GM23248 (cell line): ENCODE measurements around the gene FEV. TPM values are rescaled to one million over a fixed set of nuclear protein-coding genes. Genes with fewer than 3 reads are reported as not detected.

Experiments used
- DNase-seq: peaks from one replicate; pipeline ENCODE4 v3.0.0-alpha.2; 2015
- H2AFZ ChIP-seq: fragments of 200-600 bp; sonication (generic); 2 replicates; pipeline ENCODE4 v1.6.1; 2016; ENCODE audit warnings: antibody characterized with exemption
- H3F3A ChIP-seq: fragments of 200-600 bp; sonication (generic); 2 replicates; pipeline ENCODE4 v1.6.1; 2016; ENCODE audit warnings: mild to moderate bottlenecking, antibody characterized with exemption, mixed run types; ENCODE audit not compliant: insufficient read depth
- H3K27ac ChIP-seq: fragments of 200-600 bp; sonication (generic); 2 replicates; pipeline ENCODE4 v1.5.1; 2016; ENCODE audit warnings: mild to moderate bottlenecking
- H3K27me3 ChIP-seq: fragments of 200-600 bp; sonication (generic); replicated peaks from 2 replicates; pipeline ENCODE4 v1.6.1; 2016; ENCODE audit warnings: mild to moderate bottlenecking; ENCODE audit not compliant: insufficient read depth
- H3K36me3 ChIP-seq: fragments of 200-600 bp; sonication (generic); 2 replicates; pipeline ENCODE4 v1.6.1; 2016; ENCODE audit warnings: low read depth, mild to moderate bottlenecking
- H3K4me1 ChIP-seq: fragments of 200-600 bp; sonication (generic); 2 replicates; pipeline ENCODE4 v1.6.1; 2016; ENCODE audit warnings: mild to moderate bottlenecking; ENCODE audit not compliant: insufficient read depth
- H3K4me2 ChIP-seq: fragments of 200-600 bp; sonication (generic); one replicate; pipeline ENCODE4 v1.6.1; 2016; ENCODE audit warnings: mild to moderate bottlenecking; ENCODE audit not compliant: unreplicated experiment
- H3K4me3 ChIP-seq: fragments of 200-600 bp; sonication (generic); 2 replicates; pipeline ENCODE4 v1.5.1; 2016; ENCODE audit warnings: mild to moderate bottlenecking
- H3K79me2 ChIP-seq: fragments of 200-600 bp; sonication (generic); 2 replicates; pipeline ENCODE4 v1.6.1; 2016; ENCODE audit warnings: mild to moderate bottlenecking; ENCODE audit not compliant: insufficient read depth
- H3K9ac ChIP-seq: fragments of 200-600 bp; sonication (generic); 2 replicates; pipeline ENCODE4 v1.6.1; 2016; ENCODE audit warnings: mild to moderate bottlenecking
- H3K9me2 ChIP-seq: fragments of 200-600 bp; sonication (generic); 2 replicates; pipeline ENCODE4 v1.6.1; 2016; ENCODE audit warnings: mixed run types, mild to moderate bottlenecking, moderate library complexity; ENCODE audit not compliant: insufficient read depth
- H3K9me3 ChIP-seq: fragments of 200-600 bp; sonication (generic); one replicate; pipeline ENCODE4 v1.6.1; 2017; ENCODE audit warnings: low read depth
- H4K20me1 ChIP-seq: fragments of 200-600 bp; sonication (generic); 2 replicates; pipeline ENCODE4 v1.6.0; 2016; ENCODE audit not compliant: insufficient read depth
- EZH2 ChIP-seq: fragments of 200-600 bp; sonication (generic); IDR thresholded peaks from 2 replicates; pipeline ENCODE4 v1.6.1; 2018; ENCODE audit warnings: antibody characterized with exemption, mild to moderate bottlenecking; ENCODE audit not compliant: insufficient read depth, poor library complexity, severe bottlenecking
- EZH2phosphoT487 ChIP-seq: fragments of 200-600 bp; sonication (generic); IDR thresholded peaks from 2 replicates; pipeline ENCODE4 v1.6.1; 2018; ENCODE audit warnings: antibody characterized with exemption, moderate library complexity, mild to moderate bottlenecking, low read depth; ENCODE audit not compliant: insufficient read depth
- WGBS, 2 experiments: methylation state at CpG; one replicate each; pipeline ENCODE4 v1.1.6; 2015 to 2017; ENCODE audit warnings: low lambda C conversion rate in 2 of 2, low coverage in 1 of 2; ENCODE audit errors: missing lambda C conversion rate in 2 of 2; 5-methylcytosine and 5-hydroxymethylcytosine counted together
- in situ Hi-C: fragments of 300-500 bp; cut with MboI; formaldehyde crosslinking; loops from 2 replicates; pipeline ENCODE4 v1.15.0; 2020
- polyA plus RNA-seq: library from polyadenylated mRNA; unstranded; fragments of >200 nt; fragmentation: Nextera tagmentation; extraction: Ambion mirVana; gene quantifications from 2 replicates; pipeline ENCODE4 v1.2.1, GENCODE V29; 2016
- total RNA-seq: library from RNA; depleted of rRNA; stranded (reverse); fragments of >200 nt; shearing (Covaris generic); gene quantifications from 2 replicates; pipeline ENCODE4 v1.2.3, GENCODE V29; 2014

FEV gene
- total and polyA plus RNA-seq, 2 experiments from 2014 or later, result not detected

DNA sequence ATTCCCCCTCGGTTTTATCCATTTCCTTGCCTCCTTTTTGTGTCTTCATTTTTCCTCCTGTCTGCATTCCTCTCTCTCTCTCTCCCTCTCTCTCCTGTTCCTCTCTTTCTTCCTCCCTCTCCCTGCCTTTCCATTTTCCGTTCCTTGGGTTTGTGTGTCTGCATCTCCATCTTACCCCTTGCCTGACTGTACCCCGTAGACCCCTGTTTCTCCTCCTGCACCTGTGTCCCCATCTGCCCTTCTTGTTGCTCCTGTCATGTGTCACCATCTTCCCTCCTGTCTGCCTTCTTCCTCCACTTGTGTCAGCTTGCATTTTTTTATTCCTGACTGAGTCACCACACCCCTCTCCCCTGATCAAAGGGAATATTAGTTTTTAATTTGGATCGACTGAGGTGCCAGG lies 23.8 kb downstream of the FEV start:
- Histone ChIP-seq H4K20me1 (no peaks in the 10 kb centered on the region), H3K79me2 (no peaks in the 10 kb centered on the region), H3K9me2 (no peaks in the 10 kb centered on the region), H3K4me3 (no peak overlapping the region), H2AFZ (no peak overlapping the region), H3K27ac (no peak overlapping the region), H3K36me3 (no peaks in the 10 kb centered on the region), H3K4me1 (no peaks in the 10 kb centered on the region), H3K9ac (no peak overlapping the region), H3K27me3 (peaks cover 45% of the 10 kb centered on the region), H3F3A (no peaks in the 10 kb centered on the region; the same call in 1 of the 2 replicates), H3K4me2 (no peak overlapping the region), H3K9me3 (no peaks in the 10 kb centered on the region)
- in situ Hi-C loops, result no loop called here
- 0 out of 2 replicates have a peak, but pooled peaks have one; percentile 54 for TF ChIP-seq EZH2phosphoT487
- TF ChIP-seq EZH2, result peak; percentile 87
- 0 to 10% methylated on average over 4 of the region's 4 CpGs for WGBS, 2 experiments
- no peak for DNase-seq

GRCh38 chr2:218960309-218961165 lies 24.4 kb downstream of the FEV start:
- Histone ChIP-seq H3K27ac (no peak overlapping the region), H3K36me3 (no peaks in the 10 kb centered on the region), H4K20me1 (no peaks in the 10 kb centered on the region), H3K79me2 (no peaks in the 10 kb centered on the region), H3K27me3 (peaks cover 48% of the 10 kb centered on the region), H3K4me3 (no peak overlapping the region), H3K9me3 (no peaks in the 10 kb centered on the region), H3K4me1 (no peaks in the 10 kb centered on the region), H3F3A (no peaks in the 10 kb centered on the region; the same call in 1 of the 2 replicates), H3K4me2 (no peak overlapping the region), H2AFZ (no peak overlapping the region), H3K9ac (no peak overlapping the region), H3K9me2 (no peaks in the 10 kb centered on the region)
- TF ChIP-seq EZH2phosphoT487, result no peak
- TF ChIP-seq EZH2, result peak; percentile 64
- in situ Hi-C loops, result no loop called here
- WGBS, 2 experiments, result 3% methylated on average over 78 to 79 of the region's 87 CpGs
- no peak for DNase-seq

DNA sequence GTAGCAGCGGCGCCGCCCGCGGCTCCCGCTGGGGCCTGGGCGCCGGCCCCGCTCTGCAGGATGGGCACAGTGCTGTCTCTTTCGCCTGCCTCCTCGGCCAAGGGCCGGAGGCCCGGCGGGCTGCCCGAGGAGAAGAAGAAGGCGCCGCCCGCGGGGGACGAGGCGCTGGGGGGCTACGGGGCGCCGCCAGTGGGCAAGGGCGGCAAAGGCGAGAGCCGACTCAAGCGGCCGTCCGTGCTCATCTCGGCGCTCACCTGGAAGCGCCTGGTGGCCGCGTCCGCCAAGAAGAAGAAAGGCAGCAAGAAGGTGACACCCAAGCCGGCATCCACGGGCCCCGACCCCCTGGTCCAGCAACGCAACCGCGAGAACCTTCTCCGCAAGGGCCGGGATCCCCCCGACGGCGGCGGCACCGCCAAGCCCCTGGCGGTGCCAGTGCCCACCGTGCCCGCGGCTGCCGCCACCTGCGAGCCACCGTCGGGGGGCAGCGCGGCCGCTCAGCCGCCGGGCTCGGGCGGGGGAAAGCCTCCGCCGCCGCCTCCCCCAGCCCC lies 25.1 kb downstream of the FEV start:
- DNase-seq, result no peak
- H3K9me3 ChIP-seq, result no peaks in the 10 kb centered on the region
- no peak overlapping the region for H3K9ac ChIP-seq
- H3K36me3 ChIP-seq, result no peaks in the 10 kb centered on the region
- H3K27ac ChIP-seq, result no peak overlapping the region
- peak overlapping the region; percentile 69 for H3K4me3 ChIP-seq
- peak overlapping the region; percentile 63 for H2AFZ ChIP-seq
- no peaks in the 10 kb centered on the region for H3K4me1 ChIP-seq
- H3K4me2 ChIP-seq, result peak overlapping the region; percentile 80
- H4K20me1 ChIP-seq, result no peaks in the 10 kb centered on the region
- no peaks in the 10 kb centered on the region for H3K9me2 ChIP-seq
- in situ Hi-C loops, result no loop called here
- no peaks in the 10 kb centered on the region; the same call in 1 of the 2 replicates for H3F3A ChIP-seq
- WGBS, 2 experiments, result 1 to 2% methylated on average over 25 to 34 of the region's 67 CpGs
- H3K27me3 ChIP-seq, result peaks cover 48% of the 10 kb centered on the region
- TF ChIP-seq EZH2 (no peak), EZH2phosphoT487 (0 out of 2 replicates have a peak, but pooled peaks have one; percentile 80)
- H3K79me2 ChIP-seq, result no peaks in the 10 kb centered on the region

- peaks cover 44% of the 10 kb centered on the region for H3K27me3 ChIP-seq
- H3K9me3 ChIP-seq, result no peaks in the 10 kb centered on the region
- in situ Hi-C loops, result no loop called here
- H3K27ac ChIP-seq, result no peak within 1 kb of the TSS
- H3K9me2 ChIP-seq, result no peaks in the 10 kb centered on the region
- WGBS, 2 experiments, result 4 to 6% methylated on average over 21 to 34 of the region's 37 CpGs
- peak within 1 kb of the TSS; percentile 63 for H2AFZ ChIP-seq
- peak within 1 kb of the TSS; percentile 80 for H3K4me2 ChIP-seq
- H3K4me3 ChIP-seq, result peak within 1 kb of the TSS; percentile 69
- no peak for TF ChIP-seq EZH2phosphoT487
- no peak for TF ChIP-seq EZH2
- H3K9ac ChIP-seq, result no peak within 1 kb of the TSS
- no peaks in the 10 kb centered on the region; the same call in 1 of the 2 replicates for H3F3A ChIP-seq
- peak; percentile 85 for DNase-seq
- H3K4me1 ChIP-seq, result no peaks in the 10 kb centered on the region
- no peaks in the 10 kb centered on the region for H3K79me2 ChIP-seq
- H3K36me3 ChIP-seq, result no peaks in the 10 kb centered on the region
- H4K20me1 ChIP-seq, result no peaks in the 10 kb centered on the region
Measured at GRCh38 chr2:218959141-218959731, 25.7 kb downstream of the FEV start, which contains the start of gene CDK5R2. CDK5R2 (plus strand) TSS chr2:218959666; CDS start chr2:218959821, 155 bp downstream.
